ENCODE data around the gene PRKCQ. TPM values are rescaled to one million over a fixed set of nuclear protein-coding genes. Genes with fewer than 3 reads are reported as not detected.

Gene PRKCQ
- total RNA-seq, 1 donor from 2014 or later = 3.5 TPM

DNA sequence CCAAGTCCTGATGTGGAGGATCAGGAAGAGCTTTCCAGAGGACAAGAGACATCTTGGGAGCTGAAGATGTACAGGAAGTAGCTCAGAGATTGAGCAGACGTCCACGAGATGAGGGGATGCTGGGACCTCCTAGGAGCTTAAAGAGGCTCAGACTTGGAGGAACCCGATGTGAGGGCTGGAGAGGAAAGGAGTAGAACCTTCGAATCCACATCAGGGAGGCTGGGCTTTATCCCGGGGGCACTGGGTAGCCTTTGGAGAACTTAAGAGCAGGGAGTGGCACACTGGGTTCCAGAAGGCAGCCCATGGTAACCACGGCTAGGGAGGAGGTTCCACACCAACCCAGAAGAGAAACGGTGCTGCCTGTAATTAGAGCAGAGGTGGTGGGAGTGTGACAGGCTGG, 10.8 kb downstream of the PRKCQ start:
- Histone ChIP-seq H2AFZ (replicated peaks) (no peak overlapping the region), H3K36me3 (no peaks in the 10 kb centered on the region), H3K79me2 (ENCODE audit: low read depth) (no peaks in the 10 kb centered on the region), H3K4me1 (peaks cover 10% of the 10 kb centered on the region), H3F3A (ENCODE audit: low read depth) (peaks cover 4% of the 10 kb centered on the region), H3K27me3 (no peaks in the 10 kb centered on the region), H3K27ac (no peak overlapping the region), H3K9me3 (ENCODE audit: low read depth) (no peaks in the 10 kb centered on the region), H4K20me1 (ENCODE audit: low read depth) (no peaks in the 10 kb centered on the region), H3K4me2 (no peak overlapping the region), H3K9ac (no peak overlapping the region), H3K4me3 (no peak overlapping the region)
- no peak for DNase-seq (ENCODE audit: low spot score)
- Mint-ChIP-seq H3K4me1 (peaks cover 11% of the 10 kb centered on the region), H3K9me3 (no peaks in the 10 kb centered on the region), H3K27ac (no peak overlapping the region), H3K27me3 (ENCODE audit: insufficient read depth, low read depth) (peaks cover 6% of the 10 kb centered on the region), H3K4me3 (no peak overlapping the region), H3K36me3 (no peaks in the 10 kb centered on the region)
- no peak for TF ChIP-seq EZH2 (IDR thresholded peaks at IDR 0.05)
- no peak for TF ChIP-seq EZH2phosphoT487 (IDR thresholded peaks at IDR 0.05)
- TF ChIP-seq, protein P1, sequence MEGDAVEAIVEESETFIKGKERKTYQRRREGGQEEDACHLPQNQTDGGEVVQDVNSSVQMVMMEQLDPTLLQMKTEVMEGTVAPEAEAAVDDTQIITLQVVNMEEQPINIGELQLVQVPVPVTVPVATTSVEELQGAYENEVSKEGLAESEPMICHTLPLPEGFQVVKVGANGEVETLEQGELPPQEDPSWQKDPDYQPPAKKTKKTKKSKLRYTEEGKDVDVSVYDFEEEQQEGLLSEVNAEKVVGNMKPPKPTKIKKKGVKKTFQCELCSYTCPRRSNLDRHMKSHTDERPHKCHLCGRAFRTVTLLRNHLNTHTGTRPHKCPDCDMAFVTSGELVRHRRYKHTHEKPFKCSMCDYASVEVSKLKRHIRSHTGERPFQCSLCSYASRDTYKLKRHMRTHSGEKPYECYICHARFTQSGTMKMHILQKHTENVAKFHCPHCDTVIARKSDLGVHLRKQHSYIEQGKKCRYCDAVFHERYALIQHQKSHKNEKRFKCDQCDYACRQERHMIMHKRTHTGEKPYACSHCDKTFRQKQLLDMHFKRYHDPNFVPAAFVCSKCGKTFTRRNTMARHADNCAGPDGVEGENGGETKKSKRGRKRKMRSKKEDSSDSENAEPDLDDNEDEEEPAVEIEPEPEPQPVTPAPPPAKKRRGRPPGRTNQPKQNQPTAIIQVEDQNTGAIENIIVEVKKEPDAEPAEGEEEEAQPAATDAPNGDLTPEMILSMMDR (IDR thresholded peaks at IDR 0.05) = no peak

DNA sequence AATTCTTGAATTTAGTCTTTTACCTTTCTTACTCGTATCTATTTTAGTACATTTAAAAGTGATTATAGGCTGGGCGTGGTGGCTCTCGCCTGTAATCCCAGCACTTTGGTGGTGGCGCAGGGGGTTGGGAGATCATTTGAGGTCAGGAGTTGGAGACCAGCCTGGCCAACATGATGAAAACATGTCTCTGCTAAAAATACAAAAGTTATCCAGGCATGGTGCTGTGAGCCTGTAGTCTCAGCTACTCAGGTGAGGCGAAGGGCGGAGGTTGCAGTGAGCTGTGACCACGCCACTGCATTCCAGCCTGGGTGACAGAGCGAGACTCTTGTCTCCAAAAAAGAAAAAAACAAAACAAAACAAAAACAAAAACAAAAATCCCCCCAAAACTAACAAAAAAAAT, 12.2 kb downstream of the PRKCQ start:
- H3K36me3 ChIP-seq = no peaks in the 10 kb centered on the region
- H3K4me3 Mint-ChIP-seq = no peak overlapping the region
- H3K36me3 Mint-ChIP-seq = no peaks in the 10 kb centered on the region
- H2AFZ ChIP-seq (replicated peaks) = no peak overlapping the region
- H3K27me3 ChIP-seq = no peaks in the 10 kb centered on the region
- H3K4me2 ChIP-seq = no peak overlapping the region
- H3K79me2 ChIP-seq (ENCODE audit: low read depth) = no peaks in the 10 kb centered on the region
- peaks cover 14% of the 10 kb centered on the region for H3K4me1 ChIP-seq
- H3K27me3 Mint-ChIP-seq (ENCODE audit: insufficient read depth, low read depth) = peaks cover 7% of the 10 kb centered on the region
- no peak overlapping the region for H3K9ac ChIP-seq
- H4K20me1 ChIP-seq (ENCODE audit: low read depth) = no peaks in the 10 kb centered on the region
- H3K27ac Mint-ChIP-seq = no peak overlapping the region
- no peaks in the 10 kb centered on the region for H3K9me3 ChIP-seq (ENCODE audit: low read depth)
- H3K9me3 Mint-ChIP-seq = no peaks in the 10 kb centered on the region
- no peak for TF ChIP-seq EZH2 (IDR thresholded peaks at IDR 0.05)
- TF ChIP-seq, protein P1 (IDR thresholded peaks at IDR 0.05) = no peak
- no peak for TF ChIP-seq EZH2phosphoT487 (IDR thresholded peaks at IDR 0.05)
- no peak overlapping the region for H3K4me3 ChIP-seq
- H3F3A ChIP-seq (ENCODE audit: low read depth) = peaks cover 4% of the 10 kb centered on the region
- no peak overlapping the region for H3K27ac ChIP-seq
- no peak for DNase-seq (ENCODE audit: low spot score)
- H3K4me1 Mint-ChIP-seq = peaks cover 23% of the 10 kb centered on the region

DNA sequence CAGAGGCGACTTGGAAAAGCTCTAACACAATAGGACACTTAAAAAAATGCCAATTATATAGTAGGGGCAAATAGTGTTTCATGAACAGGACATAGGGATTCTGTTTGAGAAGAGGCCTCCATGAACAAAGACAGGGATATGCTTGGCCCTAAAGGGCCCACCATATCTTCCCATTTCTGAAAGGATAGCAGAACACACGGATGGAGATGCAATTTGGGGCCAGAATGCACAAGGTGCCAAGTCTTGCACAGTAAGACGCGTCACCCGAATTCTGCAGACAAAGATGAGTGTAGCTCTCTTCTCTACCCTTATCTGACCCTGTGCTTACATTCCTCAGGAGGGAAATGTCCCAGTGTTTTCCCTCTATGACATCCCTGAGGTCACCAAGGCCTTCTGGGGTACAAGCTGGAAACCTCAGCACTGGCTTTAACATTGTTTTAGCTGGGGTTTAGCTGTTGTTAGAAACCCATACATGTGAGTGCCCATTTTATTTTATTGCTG, 12.8 kb downstream of the PRKCQ start:
- Mint-ChIP-seq H3K9me3 (no peaks in the 10 kb centered on the region), H3K36me3 (no peaks in the 10 kb centered on the region), H3K27me3 (ENCODE audit: insufficient read depth, low read depth) (peaks cover 5% of the 10 kb centered on the region), H3K4me3 (no peak overlapping the region), H3K27ac (no peak overlapping the region), H3K4me1 (peaks cover 25% of the 10 kb centered on the region)
- no peaks in the 10 kb centered on the region for H3K79me2 ChIP-seq (ENCODE audit: low read depth)
- no peaks in the 10 kb centered on the region for H3K36me3 ChIP-seq
- H3K4me1 ChIP-seq = peaks cover 20% of the 10 kb centered on the region
- TF ChIP-seq EZH2phosphoT487 (IDR thresholded peaks at IDR 0.05) (no peak), EZH2 (IDR thresholded peaks at IDR 0.05) (no peak)
- TF ChIP-seq, protein P1 (IDR thresholded peaks at IDR 0.05) = no peak
- H3K27ac ChIP-seq = no peak overlapping the region
- no peaks in the 10 kb centered on the region for H4K20me1 ChIP-seq (ENCODE audit: low read depth)
- no peaks in the 10 kb centered on the region for H3K27me3 ChIP-seq
- H2AFZ ChIP-seq (replicated peaks) = no peak overlapping the region
- no peak for DNase-seq (ENCODE audit: low spot score)
- no peaks in the 10 kb centered on the region for H3K9me3 ChIP-seq (ENCODE audit: low read depth)
- no peak overlapping the region for H3K4me2 ChIP-seq
- no peak overlapping the region for H3K4me3 ChIP-seq
- no peak overlapping the region for H3K9ac ChIP-seq
- peaks cover 4% of the 10 kb centered on the region for H3F3A ChIP-seq (ENCODE audit: low read depth)

All from neural progenitor cell (in vitro differentiated cells).